SU-DHL-6 (cell line): ENCODE measurements around the gene JADE2.

Source experiments
- H2AFZ ChIP-seq: fragments of 200-600 bp; sonication (generic); 2 replicates; pipeline ENCODE4 v1.6.1; 2014; ENCODE audit warnings: low read depth, mild to moderate bottlenecking, moderate library complexity, mixed read lengths, antibody characterized with exemption, low read length; ENCODE audit not compliant: severe bottlenecking
- H3F3A ChIP-seq: fragments of 200-600 bp; shearing (Covaris generic); 2 replicates; pipeline ENCODE4 v1.6.0; 2016; ENCODE audit warnings: antibody characterized with exemption, mild to moderate bottlenecking; ENCODE audit not compliant: insufficient read depth
- H3K27ac ChIP-seq: fragments of 200-600 bp; sonication (generic); 2 replicates; pipeline ENCODE4 v1.5.1; 2016; ENCODE audit warnings: low read depth, mild to moderate bottlenecking, low read length, moderate library complexity, mixed read lengths
- H3K27me3 ChIP-seq: fragments of 200-600 bp; sonication (generic), shearing (Covaris generic); 2 replicates; pipeline ENCODE4 v1.6.0; 2014; ENCODE audit warnings: mild to moderate bottlenecking, low read length
- H3K36me3 ChIP-seq: fragments of 200-600 bp; sonication (generic); 2 replicates; pipeline ENCODE4 v1.6.1; 2014; ENCODE audit warnings: mild to moderate bottlenecking, low read length, mixed read lengths
- H3K4me2 ChIP-seq: fragments of 300-600, 200-600 bp; shearing (Covaris generic), sonication (generic); 2 replicates; pipeline ENCODE4 v1.6.0; 2014; ENCODE audit warnings: low read length, low read depth, mild to moderate bottlenecking; ENCODE audit not compliant: poor library complexity, severe bottlenecking
- H3K4me3 ChIP-seq: fragments of 200-600 bp; sonication (generic); 2 replicates; pipeline ENCODE4 v1.5.1; 2014; ENCODE audit warnings: antibody characterized with exemption, low read length, mild to moderate bottlenecking, mixed read lengths; ENCODE audit not compliant: insufficient read depth, poor library complexity, severe bottlenecking
- H3K79me2 ChIP-seq: fragments of 200-600 bp; sonication (generic); 2 replicates; pipeline ENCODE4 v1.6.1; 2014; ENCODE audit warnings: mild to moderate bottlenecking, low read length, moderate library complexity; ENCODE audit not compliant: insufficient read depth
- H3K9ac ChIP-seq: fragments of 200-600 bp; sonication (generic); 2 replicates; pipeline ENCODE4 v1.7.0; 2014; ENCODE audit warnings: mild to moderate bottlenecking, low read length
- H3K9me2 ChIP-seq: fragments of 200-600 bp; sonication (generic); replicated peaks from 2 replicates; pipeline ENCODE4 v1.6.1; 2014; ENCODE audit warnings: low read length; ENCODE audit not compliant: insufficient read depth
- H3K9me3 ChIP-seq: fragments of 200-600 bp; sonication (generic); 2 replicates; pipeline ENCODE4 v1.6.1; 2014; ENCODE audit warnings: low read length, mixed read lengths; ENCODE audit not compliant: insufficient read depth
- H4K20me1 ChIP-seq: fragments of 200-600 bp; sonication (generic); 2 replicates; pipeline ENCODE4 v1.6.1; 2014; ENCODE audit warnings: low read depth, mild to moderate bottlenecking, antibody characterized with exemption, low read length, moderate library complexity, mixed read lengths
- CTCF ChIP-seq: fragments of 200-600 bp; sonication (generic); IDR thresholded peaks from one replicate; pipeline ENCODE4 v1.5.1; 2017; ENCODE audit warnings: antibody characterized with exemption, mild to moderate bottlenecking, low read length, moderate library complexity; ENCODE audit not compliant: insufficient read depth, poor library complexity, severe bottlenecking
- EZH2phosphoT487 ChIP-seq: fragments of 200-600 bp; sonication (generic), shearing (Covaris generic); conservative IDR thresholded peaks from 2 replicates; pipeline ENCODE4 v1.6.1; 2018; ENCODE audit warnings: mild to moderate bottlenecking, antibody characterized with exemption, low read length, moderate library complexity, mixed read lengths

JADE2 gene

GRCh38 chr5:134576386-134577021 lies 51.0 kb downstream of the JADE2 start:
- no peaks in the 10 kb centered on the region for H3K9me3 ChIP-seq
- H3K9ac ChIP-seq = no peak overlapping the region
- H3K9me2 ChIP-seq = no peaks in the 10 kb centered on the region
- no peaks in the 10 kb centered on the region for H3F3A ChIP-seq
- H3K4me2 ChIP-seq = no peak overlapping the region
- no peak overlapping the region for H3K27ac ChIP-seq
- H3K79me2 ChIP-seq = no peaks in the 10 kb centered on the region
- H2AFZ ChIP-seq = no peak overlapping the region
- H3K27me3 ChIP-seq = no peaks in the 10 kb centered on the region
- no peak overlapping the region for H3K4me3 ChIP-seq
- no peaks in the 10 kb centered on the region for H3K36me3 ChIP-seq
- no peak for TF ChIP-seq CTCF
- TF ChIP-seq EZH2phosphoT487 = no peak
- no peaks in the 10 kb centered on the region for H4K20me1 ChIP-seq

- no peak overlapping the region for H3K4me3 ChIP-seq
- no peak for TF ChIP-seq EZH2phosphoT487
- TF ChIP-seq CTCF = no peak
- H3F3A ChIP-seq = no peaks in the 10 kb centered on the region
- no peaks in the 10 kb centered on the region for H3K27me3 ChIP-seq
- no peak overlapping the region for H3K27ac ChIP-seq
- H3K9ac ChIP-seq = no peak overlapping the region
- H3K36me3 ChIP-seq = no peaks in the 10 kb centered on the region
- no peaks in the 10 kb centered on the region for H3K79me2 ChIP-seq
- H3K9me2 ChIP-seq = no peaks in the 10 kb centered on the region
- H3K4me2 ChIP-seq = no peak overlapping the region
- H3K9me3 ChIP-seq = no peaks in the 10 kb centered on the region
- H4K20me1 ChIP-seq = no peaks in the 10 kb centered on the region
- no peak overlapping the region for H2AFZ ChIP-seq
Observed at GRCh38 chr5:134577022-134577795, 51.7 kb downstream of the JADE2 start.

- H3K9me3 ChIP-seq = no peaks in the 10 kb centered on the region
- no peak overlapping the region for H2AFZ ChIP-seq
- H3K79me2 ChIP-seq = no peaks in the 10 kb centered on the region
- no peaks in the 10 kb centered on the region for H3K9me2 ChIP-seq
- no peak overlapping the region for H3K27ac ChIP-seq
- TF ChIP-seq EZH2phosphoT487 (no peak), CTCF (peak; percentile 88)
- no peaks in the 10 kb centered on the region for H3K36me3 ChIP-seq
- H3K27me3 ChIP-seq = no peaks in the 10 kb centered on the region
- H4K20me1 ChIP-seq = no peaks in the 10 kb centered on the region
- H3K4me3 ChIP-seq = no peak overlapping the region
- H3K9ac ChIP-seq = no peak overlapping the region
- H3K4me2 ChIP-seq = no peak overlapping the region
- H3F3A ChIP-seq = no peaks in the 10 kb centered on the region
Observed at GRCh38 chr5:134577796-134578577, 52.5 kb downstream of the JADE2 start.
